ENCODE measurements around the gene PGBD5.

The PGBD5 gene

DNA sequence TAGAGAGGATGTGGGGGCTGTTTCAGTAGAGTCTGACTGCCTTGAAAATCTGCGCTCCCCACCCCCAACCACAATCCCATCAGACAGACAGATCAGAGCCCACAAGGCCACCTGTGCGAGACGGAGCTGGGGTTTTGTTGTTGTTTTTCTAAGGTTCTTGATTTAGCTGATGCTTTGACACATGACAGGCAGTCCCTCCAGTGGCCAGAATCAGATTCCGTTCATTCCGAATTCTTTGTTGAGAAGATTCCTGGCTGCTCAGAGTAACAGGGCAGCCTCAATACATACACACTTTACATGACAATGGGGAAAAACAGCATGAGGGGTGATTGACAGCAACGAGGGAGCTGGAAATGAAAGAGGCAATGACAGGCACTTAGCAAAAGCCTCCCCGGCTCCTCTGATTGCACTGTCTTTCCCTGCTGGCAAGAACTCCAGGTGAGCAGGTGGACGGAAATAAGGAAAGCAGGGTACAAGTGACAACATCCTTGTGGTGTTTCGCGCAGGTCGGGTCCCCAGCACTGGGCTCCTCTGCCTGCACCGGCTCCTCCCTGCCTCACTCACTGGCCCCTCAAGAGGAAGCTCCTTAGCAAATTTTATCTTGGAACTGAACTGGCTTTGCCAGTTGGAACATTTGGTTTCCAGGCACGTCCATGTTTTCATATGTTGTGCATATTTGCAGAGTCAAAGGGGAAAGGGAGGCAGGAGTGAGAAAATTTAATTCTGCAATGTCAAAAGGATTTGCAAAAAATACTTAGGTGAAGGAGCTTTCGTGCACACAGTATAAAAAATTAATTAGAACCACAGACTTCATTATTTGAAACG lies 148.7 kb downstream of the PGBD5 start:
- no peak for DNase-seq

DNA sequence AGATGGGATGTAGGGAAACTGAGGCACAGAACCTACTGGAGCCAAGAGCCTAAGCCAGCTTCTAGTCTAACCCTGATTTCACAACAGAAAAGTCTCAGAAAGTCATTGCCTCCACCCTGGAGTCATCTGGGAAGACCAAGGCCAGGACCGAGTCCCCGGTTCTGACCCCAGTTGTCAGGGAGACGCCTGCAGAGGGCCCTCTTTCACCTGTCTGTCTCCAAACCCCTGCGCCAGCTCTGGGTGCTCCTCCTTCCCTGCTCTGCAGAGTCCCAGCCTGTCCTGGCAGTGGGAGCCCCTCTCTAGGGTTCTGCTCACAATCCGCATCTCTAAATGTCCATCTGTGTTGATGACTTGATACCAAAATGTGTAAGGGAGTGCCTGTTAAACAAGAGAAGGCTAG lies 149.7 kb downstream of the PGBD5 start:
- no peak for DNase-seq

DNA sequence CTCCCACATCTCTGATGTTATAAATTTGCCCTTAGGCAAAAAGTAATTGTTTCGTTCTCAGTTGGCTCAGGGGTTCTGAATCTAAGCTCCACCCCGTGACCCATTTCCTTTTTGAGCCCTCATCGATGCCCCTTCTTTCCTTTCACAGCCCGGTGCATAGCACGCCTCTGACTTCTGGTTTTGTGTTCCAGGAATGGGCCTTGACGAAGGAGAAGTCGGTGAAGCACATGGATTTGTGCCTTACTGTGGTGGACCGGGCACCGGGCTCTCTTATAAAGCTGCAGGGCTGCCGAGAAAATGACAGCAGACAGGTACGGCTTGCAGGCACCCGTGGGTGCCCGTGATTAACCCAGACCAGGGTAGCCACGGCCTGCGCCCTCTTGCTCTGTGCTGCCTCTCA lies 151.9 kb downstream of the PGBD5 start:
- no peak for DNase-seq

DNA sequence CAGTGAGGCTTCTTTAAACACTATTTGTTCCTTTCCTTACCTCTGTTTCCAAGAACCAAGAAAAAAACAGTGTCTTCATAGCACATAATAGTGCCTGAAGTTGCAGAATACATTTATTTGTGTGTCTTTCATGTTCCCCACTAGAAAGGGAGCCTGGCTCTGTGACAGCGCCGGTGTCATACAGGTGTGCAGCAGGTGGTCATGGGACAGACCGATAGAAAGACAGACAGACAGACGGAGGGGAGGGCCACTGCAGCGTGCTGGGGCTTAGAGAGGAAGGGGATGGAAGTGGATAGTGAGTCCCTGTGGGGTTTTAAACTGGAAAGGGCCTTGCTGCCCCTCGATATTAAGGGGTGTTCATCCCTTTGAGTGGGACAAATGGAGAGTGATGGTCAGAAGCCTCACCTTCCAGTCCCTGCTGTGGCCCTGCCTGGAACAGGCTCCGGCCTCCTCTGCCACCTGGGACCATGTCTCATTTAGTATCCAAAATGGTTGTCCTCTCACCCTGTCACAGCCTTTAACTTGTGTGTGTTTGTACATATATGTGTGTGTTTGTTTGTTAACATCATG lies 152.9 kb downstream of the PGBD5 start:
- DNase-seq: no peak

DNA sequence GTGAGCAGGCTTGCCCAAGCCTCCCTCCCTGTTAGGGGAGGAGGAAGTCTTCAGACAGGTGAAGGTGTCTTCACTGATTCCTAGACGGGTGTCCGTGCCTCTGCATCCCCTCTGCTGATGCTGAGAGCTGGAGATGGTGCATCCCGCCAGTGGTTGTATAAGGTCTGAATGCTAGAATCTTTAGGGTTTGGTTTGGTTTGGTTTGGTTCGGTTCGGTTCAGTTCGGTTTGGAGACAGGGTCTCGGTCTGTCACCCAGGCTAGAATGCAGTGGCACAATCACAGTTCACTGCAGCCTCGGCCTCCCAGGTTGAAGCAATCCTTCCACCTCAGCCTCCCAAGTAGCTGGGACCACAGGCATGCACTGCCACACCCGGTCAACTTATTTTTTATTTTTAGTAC lies 153.6 kb downstream of the PGBD5 start:
- DNase-seq: no peak

DNA sequence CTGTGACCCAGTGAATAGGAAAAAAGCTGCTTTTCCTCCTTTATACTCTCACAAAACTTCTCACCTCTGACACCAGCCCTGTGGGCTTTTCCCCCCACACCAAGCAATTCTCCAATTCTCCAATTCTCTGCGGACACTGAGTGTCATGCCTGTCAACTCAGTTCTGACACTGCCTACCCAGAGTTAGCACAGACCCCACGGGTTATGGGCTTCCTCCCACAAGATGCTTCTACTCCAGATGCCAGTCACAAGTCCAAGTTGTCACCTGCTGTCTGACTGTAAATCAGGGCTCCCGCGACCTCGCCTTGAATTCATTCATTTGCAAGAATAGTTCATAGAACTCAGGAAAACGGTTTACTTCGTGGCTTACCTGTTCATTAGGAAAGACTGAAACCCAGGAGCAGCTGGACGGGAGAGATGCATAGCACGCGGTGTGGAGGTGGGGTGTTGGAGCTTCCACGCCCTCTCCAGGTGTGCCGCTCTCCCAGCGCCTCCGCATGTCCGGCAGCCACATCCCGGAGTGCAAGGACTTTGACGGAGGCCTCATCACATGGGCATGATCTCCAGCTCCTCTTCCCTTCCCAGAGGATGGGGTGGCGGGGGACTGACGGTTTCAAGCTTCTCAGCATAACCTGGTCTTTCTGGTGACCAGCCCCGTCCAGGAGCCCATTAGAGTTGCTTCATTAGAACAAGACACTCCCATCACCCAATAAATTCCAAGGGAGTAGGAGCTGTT lies 154.7 kb downstream of the PGBD5 start:
- no peak for DNase-seq

DNA sequence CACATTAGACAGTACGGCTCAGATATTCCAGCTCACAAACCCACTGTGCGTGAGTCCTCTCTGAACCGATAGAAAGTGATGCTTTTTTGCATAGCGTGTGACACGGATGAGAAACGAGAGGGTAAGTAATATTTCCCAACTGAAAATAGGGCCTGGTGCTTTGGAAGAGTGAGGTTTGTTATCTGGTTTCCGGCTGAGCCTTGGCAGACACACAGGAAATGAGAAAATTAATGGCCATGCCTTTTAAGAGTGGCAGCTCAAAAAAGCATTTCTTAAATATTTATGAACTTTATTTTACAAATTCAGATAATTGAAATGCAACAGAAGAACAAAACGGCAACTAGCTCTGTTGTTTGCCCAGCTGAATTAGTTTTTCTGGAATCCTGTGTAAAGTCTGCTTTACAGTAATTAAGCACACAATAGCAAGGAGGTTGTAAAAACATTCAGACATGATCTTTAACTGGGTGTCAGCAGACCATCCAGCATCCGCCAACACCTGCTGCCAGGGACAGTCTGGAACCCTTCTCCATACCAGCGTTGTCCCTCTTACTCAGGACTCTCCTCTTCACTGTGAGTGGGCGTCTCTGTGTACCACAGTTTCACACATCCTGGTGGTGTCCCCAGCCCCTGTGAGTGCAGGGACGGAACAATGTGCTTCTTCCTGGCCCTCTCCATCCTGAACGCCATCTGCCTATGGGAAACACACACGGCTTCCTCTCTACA lies 155.4 kb downstream of the PGBD5 start:
- DNase-seq: no peak

DNA sequence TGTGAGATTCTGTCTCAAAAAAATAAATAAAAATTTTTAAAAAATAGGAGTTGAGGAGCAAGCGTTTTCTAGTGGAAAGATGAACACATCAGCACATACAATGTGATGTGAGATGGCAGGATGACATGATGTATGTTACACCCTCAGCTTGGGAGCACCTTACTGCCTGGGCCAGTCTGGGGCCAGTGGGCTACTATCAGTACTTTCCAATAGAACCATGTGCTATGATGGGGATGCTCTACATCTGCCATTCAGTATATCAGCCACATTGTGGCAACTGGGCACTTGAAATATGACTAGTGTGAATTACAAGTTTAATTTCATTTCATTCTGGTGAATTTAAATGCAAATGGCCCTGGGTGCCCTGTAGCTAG lies 156.0 kb downstream of the PGBD5 start:
- no peak for DNase-seq

DNA sequence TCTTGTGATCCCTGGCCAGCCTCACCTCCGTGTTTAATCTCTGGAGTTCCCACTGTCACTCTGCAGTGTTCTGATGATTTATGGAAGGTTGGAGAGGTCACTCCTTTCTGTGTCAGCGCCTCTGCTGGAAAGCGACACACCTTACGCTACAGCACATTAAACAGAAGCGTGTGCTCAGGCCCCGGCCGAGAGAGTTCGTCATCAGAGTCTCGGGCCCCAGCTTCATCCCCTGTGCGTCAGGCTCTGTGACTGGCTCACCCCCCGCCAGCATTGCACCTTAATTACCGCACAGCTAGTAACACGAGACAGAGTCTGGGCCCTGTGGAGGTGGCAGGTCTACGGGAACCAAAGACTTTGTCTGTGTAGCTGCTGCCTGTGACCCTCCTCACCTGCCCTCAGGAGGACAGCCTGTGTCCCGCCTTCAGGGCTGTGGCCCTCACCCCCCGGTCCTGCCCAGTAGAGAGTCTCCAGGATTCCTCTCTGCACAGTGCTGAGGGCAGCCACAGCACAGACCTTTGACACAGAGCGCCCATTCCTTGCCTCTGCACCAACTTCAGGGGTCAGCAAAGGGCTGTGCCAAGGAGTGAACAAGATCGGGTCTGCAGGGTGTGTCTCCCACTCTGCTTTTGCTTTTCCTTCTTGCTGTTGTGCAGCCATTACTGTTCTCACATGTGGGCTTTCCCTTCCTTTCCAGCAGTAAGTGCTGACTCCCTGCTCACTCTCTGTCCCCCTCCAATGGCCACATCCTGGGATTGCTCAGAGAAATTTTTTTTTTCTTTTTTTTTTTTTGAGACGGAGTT lies 157.6 kb downstream of the PGBD5 start:
- DNase-seq: peak; percentile 58

DNA sequence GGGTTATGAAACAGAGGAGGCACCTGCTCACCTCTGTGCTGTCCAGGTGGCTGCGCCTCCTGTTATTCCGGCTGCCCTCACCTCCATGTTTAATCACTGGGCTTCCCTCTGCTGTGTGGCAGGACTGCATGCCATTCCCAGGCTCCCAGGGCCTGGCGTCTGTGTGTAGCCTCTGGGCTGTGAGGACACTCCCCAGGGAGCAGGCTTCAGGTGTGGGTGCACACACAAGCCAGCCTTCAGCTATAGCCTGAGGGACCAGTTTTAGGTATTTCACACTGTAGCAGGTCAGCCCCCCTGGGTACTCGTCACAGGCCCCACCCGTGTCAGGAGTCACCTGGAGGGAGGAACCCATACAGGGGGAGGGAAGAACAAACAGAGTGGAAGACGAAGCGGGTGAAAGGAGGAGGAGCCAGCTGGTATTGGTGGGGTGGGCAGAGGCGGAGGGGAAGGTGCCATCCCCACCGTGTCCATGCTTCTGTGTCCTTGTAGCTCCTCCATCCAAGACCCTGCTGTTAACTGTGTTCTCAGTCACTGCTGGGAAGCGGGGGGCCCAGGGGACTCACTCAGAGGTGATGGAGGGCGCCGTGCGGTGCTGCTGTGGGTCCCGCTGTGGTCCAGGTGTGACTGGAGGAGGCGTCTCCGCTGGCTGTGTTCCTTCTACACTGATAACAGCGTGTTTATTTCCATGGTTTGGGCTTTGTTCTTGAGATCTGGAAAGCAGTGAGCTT lies 158.6 kb downstream of the PGBD5 start:
- DNase-seq: no peak

DNA sequence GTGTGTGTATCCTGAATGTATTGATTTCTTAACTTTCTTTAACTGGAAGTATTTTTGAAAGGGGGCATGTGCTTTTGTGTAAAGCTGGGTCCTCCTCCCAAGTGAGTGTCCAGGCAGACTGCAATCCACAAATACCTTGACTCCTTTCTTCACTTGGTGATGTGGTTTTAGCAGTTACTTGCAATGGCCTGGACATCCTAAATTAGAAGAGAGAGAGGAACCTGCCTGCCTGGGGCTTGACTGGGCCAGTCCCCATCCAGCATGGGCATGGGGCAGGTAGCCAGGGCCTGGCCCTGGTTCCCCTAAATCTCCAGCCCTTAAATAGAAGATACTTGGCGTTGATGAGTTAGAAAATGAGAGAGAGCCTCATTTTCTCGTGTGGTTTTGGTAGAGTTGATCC lies 159.7 kb downstream of the PGBD5 start:
- no peak for DNase-seq

DNA sequence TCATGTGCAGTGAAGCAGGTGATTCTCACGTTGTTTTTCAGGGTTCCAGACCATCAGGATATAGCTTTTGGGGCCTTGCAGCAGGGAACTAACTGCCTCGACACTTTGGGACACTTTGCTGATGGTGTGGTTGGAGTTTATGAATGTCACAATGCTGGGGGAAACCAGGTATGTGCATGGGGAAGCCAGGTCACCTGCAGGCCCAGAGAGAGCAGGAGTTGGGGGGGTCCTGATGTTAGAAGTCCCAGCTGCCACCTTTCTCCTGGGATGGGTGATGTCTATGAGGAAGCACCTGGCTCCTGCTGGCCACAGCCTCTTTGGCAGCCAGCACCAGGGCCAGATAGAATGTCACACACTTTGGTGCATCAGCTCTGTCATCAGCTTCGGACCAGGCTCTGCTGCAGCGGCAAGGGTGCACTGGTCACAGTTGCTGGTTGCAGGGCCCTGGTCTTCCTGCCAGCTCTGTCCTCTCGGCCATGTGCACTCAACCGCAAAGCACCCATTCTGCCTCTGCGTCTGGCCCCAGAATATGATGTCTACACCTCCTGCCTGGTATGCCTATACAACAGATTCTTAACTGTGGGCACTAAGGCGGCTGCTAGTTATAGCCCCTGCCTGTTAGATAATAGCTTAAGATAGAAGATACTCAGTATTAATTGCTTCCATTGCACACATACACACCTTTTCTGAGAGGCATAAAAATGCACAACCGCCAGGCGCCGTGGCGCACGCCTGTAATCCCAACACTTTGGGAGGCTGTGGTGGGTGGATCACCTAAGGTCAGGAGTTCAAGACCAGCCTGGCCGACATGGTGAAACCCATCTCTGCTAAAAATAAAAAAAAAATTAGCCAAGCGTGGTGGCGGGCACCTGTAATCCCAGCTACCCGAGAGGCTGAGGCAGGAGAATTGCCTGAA lies 160.7 kb downstream of the PGBD5 start:
- no peak for DNase-seq
